GM18870 (cell line): Measurements from ENCODE around the gene CLCN7.

Experiments
- ATAC-seq: cut with Tn5 transposase; IDR thresholded peaks from one replicate; pipeline ENCODE4 v1.9.1; 2021; ENCODE audit warnings: moderate library complexity; ENCODE audit not compliant: unreplicated experiment

The CLCN7 gene, protein sequence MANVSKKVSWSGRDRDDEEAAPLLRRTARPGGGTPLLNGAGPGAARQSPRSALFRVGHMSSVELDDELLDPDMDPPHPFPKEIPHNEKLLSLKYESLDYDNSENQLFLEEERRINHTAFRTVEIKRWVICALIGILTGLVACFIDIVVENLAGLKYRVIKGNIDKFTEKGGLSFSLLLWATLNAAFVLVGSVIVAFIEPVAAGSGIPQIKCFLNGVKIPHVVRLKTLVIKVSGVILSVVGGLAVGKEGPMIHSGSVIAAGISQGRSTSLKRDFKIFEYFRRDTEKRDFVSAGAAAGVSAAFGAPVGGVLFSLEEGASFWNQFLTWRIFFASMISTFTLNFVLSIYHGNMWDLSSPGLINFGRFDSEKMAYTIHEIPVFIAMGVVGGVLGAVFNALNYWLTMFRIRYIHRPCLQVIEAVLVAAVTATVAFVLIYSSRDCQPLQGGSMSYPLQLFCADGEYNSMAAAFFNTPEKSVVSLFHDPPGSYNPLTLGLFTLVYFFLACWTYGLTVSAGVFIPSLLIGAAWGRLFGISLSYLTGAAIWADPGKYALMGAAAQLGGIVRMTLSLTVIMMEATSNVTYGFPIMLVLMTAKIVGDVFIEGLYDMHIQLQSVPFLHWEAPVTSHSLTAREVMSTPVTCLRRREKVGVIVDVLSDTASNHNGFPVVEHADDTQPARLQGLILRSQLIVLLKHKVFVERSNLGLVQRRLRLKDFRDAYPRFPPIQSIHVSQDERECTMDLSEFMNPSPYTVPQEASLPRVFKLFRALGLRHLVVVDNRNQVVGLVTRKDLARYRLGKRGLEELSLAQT

GRCh38 chr16:1474796-1475551, at the start of gene CLCN7:
Gene CLCN7, minus strand, starts transcription at chr16:1475028. Its CDS starts 54 bp downstream, at chr16:1474974.
- peak; percentile 48 for ATAC-seq

DNA sequence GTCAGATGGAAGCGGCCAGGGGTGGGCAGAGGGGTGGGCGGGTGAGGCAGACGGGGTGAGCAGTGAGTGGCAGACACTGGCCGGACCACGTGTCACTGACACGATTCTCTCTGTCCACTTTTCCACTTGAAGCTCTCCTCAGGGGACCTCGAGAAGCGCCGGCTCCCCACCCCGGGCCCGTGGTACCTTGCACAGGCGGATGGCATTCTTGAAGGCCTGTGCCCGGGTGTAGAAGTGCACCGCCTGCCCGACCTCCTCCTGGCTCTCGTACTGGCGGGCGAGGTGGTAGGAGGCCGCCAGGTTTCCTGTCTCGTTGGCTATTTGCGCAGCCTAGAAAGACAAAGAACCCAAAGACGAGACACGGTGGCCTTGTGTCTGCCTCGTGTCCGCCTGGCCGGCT, 49.5 kb upstream of the CLCN7 start:
- ATAC-seq = no peak

GRCh38 chr16:1523581-1524245, 48.9 kb upstream of the CLCN7 start:
- no peak for ATAC-seq

DNA sequence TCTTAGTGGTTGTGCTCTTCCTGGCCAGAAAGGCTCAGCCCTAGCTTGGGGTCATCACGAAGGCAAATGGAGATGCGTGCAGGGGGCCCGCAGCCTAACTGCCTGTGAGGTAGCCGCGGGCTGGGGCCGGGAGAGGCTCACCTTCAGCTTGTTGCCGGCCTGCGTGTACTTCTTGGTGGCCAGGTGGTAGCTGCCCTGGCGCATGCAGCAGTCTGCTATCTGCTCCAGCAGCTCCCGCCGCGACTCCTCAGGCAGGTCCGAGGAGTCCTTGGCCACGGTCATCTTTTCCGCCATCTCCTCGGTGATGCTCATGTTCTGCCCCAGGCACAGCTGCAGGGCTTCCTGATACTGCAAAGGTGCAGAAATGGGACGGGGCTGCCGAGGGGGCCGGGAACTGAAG, 45.6 kb upstream of the CLCN7 start:
- ATAC-seq = no peak

- ATAC-seq = no peak
Observed at GRCh38 chr16:1519831-1520230, 45.0 kb upstream of the CLCN7 start.

GRCh38 chr16:1518626-1519135, 43.9 kb upstream of the CLCN7 start:
- ATAC-seq = no peak

DNA sequence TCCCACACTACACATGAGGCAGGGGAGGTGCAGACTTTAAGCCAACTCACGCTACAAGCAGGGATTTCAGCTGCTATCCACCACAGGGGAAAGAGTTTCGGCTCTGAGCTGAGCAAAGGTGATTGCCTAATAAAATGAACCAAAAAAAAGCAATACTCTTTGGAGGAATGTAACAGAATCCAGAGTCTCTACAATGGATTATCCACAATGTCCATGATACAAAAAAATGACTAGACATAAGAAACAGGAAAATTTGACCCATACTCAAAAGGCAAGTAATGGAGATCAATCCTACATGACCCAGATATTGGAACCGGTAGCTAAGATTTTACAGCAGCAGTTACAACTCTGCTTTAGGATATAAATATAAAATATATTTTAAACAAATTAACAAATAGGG, 39.7 kb upstream of the CLCN7 start:
- ATAC-seq = no peak

DNA sequence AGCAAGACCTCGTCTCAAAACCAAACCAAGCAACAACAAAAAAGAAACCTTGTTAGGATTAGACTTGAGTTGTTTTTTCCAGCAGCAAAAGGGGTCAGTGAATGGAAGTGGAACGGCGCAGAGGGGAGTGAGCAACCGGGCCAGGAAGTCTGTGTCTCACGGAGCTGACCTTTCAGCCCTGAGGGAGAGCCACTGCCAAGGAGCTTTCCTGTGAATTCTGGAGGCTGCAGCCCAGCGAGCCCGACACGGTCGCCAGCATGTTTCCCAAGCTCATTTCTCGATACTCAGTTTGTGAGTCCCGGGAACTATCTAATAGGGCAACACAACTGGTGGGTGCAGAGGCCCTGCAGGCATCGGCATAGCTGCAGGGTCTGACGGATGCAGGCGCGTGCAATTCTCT, 37.9 kb upstream of the CLCN7 start:
- ATAC-seq = no peak

- no peak for ATAC-seq
Observed at GRCh38 chr16:1511662-1512569, 37.1 kb upstream of the CLCN7 start.

GRCh38 chr16:1510941-1511351, 36.1 kb upstream of the CLCN7 start:
- no peak for ATAC-seq

- no peak for ATAC-seq
Observed at GRCh38 chr16:1510272-1510671, 35.4 kb upstream of the CLCN7 start.

GRCh38 chr16:1509307-1510221, 34.7 kb upstream of the CLCN7 start:
- ATAC-seq = no peak

- ATAC-seq = no peak
Observed at GRCh38 chr16:1508494-1509187, 33.8 kb upstream of the CLCN7 start.

DNA sequence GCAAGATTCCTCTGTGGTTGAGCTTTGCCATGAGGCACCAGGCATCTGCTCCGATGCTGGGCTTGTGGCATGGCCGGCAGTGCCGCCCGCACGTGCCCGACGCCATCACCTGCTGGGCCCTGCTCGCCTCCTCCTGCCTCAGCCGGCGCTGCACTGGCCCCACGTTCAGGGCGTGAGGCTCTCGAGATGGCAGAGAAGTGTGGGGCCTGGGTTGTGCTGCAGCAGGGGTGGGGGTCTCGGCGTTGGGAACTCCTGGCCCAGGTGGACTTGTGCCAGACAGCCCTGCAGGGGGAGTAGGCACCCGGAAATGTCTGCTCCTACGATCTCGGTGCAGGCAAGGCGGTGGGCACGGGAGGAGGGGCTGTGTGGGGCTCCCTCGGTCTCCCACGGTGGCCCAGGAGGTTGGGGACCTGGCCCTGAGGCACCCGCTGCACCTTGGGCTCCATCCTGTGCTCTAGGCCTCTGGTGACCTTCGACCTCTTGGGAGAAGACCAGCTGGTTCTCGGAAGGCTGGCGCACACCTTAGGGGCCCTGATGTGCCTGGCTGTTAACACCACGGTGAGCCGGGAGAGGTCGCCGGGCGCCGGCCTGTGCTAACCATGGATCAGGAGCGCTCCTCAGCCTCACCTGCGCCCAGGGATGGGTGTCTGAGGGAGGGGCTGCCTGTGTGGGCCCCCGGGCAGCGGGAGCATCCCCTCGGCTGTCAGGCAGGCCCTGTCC, 31.8 kb upstream of the CLCN7 start:
- no peak for ATAC-seq

DNA sequence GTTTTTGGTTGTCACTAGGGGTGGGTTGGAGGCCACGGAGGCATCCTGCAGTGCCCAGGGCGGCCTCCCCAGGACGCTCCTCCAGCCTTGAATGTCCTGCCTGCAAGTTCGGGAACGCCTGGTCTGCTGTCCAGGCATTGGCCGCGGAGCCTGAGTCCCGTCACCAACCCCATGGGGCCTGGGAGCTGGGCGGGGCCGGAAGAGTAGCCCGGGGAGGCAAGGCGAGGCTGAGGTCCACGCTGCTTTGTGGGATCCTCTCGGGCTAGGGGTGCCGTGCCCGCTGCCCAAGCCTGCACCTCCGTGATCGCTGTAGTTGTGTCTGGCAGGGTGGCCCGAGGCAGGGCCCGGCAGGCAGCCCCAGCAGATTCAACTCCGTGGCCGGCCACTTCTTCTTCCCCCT, 31.1 kb upstream of the CLCN7 start:
- ATAC-seq = no peak

DNA sequence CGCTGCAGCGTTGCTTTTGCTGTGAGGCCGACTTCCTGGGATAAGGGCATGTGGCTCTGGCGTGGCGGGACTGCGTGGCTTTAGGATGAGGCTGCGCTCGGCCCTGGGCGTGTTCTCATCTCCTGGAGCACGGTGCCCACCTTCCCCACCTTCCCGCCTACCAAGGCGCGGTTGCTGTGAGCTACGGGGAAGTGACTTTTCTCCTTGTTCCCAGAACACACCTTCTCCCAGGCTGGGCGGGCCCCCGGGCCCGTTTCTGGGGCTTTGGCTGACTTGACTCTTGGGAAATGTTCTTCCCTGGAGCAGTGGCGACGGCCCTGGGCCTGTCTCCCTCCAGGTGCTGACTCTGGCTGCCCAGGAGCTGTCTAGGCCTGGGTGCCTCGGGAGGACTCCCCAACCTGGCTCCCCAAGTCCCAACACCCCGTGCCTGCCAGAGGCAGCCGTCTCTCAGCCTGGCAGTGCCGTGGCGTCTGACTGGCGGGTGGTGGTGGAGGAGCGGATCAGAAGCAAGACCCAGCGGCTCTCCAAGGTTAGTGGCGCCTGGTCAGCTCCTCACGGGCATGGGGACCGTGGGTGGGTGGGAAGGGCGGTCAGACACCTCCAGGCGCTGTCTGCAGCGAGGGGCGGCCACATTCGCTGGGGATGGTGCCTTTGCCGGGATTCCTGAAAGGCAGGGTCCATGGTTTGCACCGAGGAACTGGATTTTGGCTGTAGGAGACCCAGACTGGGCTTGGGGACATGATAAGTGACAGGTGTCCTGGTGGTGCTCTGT, 30.4 kb upstream of the CLCN7 start:
- no peak for ATAC-seq
